ENCODE data around the gene VPS72.

Gene VPS72

GRCh38 chr1:151165281-151165737, 24.7 kb downstream of the VPS72 start:
- Histone ChIP-seq H3K36me3 (peaks cover 48% of the 10 kb centered on the region), H3K27me3 (ENCODE audit: insufficient read depth, low read depth, severe bottlenecking) (no peaks in the 10 kb centered on the region), H3K9me3 (ENCODE audit: severe bottlenecking) (no peaks in the 10 kb centered on the region), H3K4me3 (ENCODE audit: low read depth, low read length) (peak overlapping the region; percentile 84), H3K27ac (peak overlapping the region; percentile 86)
- DNase-seq: peak; percentile 98
- TF ChIP-seq, protein P1, sequence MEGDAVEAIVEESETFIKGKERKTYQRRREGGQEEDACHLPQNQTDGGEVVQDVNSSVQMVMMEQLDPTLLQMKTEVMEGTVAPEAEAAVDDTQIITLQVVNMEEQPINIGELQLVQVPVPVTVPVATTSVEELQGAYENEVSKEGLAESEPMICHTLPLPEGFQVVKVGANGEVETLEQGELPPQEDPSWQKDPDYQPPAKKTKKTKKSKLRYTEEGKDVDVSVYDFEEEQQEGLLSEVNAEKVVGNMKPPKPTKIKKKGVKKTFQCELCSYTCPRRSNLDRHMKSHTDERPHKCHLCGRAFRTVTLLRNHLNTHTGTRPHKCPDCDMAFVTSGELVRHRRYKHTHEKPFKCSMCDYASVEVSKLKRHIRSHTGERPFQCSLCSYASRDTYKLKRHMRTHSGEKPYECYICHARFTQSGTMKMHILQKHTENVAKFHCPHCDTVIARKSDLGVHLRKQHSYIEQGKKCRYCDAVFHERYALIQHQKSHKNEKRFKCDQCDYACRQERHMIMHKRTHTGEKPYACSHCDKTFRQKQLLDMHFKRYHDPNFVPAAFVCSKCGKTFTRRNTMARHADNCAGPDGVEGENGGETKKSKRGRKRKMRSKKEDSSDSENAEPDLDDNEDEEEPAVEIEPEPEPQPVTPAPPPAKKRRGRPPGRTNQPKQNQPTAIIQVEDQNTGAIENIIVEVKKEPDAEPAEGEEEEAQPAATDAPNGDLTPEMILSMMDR (IDR thresholded peaks at IDR 0.05; ENCODE audit: low read depth, low read length): no peak

GRCh38 chr1:151164732-151165280, 25.2 kb downstream of the VPS72 start:
- Histone ChIP-seq H3K27ac (peak overlapping the region; percentile 86), H3K36me3 (peaks cover 46% of the 10 kb centered on the region)

GRCh38 chr1:151159373-151159772, 30.6 kb downstream of the VPS72 start:
- H3K27ac ChIP-seq: no peak overlapping the region
- H3K4me3 ChIP-seq (ENCODE audit: low read depth, low read length): no peak overlapping the region
- peaks cover 49% of the 10 kb centered on the region for H3K36me3 ChIP-seq
- H3K9me3 ChIP-seq (ENCODE audit: severe bottlenecking): no peaks in the 10 kb centered on the region
- H3K27me3 ChIP-seq (ENCODE audit: insufficient read depth, low read depth, severe bottlenecking): no peaks in the 10 kb centered on the region
- no peak for DNase-seq
- TF ChIP-seq, protein P1 (IDR thresholded peaks at IDR 0.05; ENCODE audit: low read depth, low read length): no peak

More at GRCh38 chr1:151164732-151165280, 25.2 kb downstream of the VPS72 start:
- peak overlapping the region; percentile 84 for H3K4me3 ChIP-seq (ENCODE audit: low read depth, low read length)
- no peaks in the 10 kb centered on the region for H3K27me3 ChIP-seq (ENCODE audit: insufficient read depth, low read depth, severe bottlenecking)
- DNase-seq: no peak
- H3K9me3 ChIP-seq (ENCODE audit: severe bottlenecking): no peaks in the 10 kb centered on the region
- TF ChIP-seq, protein P1 (IDR thresholded peaks at IDR 0.05; ENCODE audit: low read depth, low read length): 0 out of 2 replicates have a peak, but pooled peaks have one; percentile 3

DNA sequence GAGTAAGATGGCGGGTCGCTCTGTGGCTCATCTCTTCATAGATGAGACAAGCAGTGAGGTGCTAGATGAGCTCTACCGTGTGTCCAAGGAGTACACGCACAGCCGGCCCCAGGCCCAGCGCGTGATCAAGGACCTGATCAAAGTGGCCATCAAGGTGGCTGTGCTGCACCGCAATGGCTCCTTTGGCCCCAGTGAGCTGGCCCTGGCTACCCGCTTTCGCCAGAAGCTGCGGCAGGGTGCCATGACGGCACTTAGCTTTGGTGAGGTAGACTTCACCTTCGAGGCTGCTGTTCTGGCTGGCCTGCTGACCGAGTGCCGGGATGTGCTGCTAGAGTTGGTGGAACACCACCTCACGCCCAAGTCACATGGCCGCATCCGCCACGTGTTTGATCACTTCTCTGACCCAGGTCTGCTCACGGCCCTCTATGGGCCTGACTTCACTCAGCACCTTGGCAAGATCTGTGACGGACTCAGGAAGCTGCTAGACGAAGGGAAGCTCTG, 31.2 kb downstream of the VPS72 start:
- Histone ChIP-seq H3K36me3 (peaks cover 49% of the 10 kb centered on the region), H3K9me3 (ENCODE audit: severe bottlenecking) (no peaks in the 10 kb centered on the region), H3K27me3 (ENCODE audit: insufficient read depth, low read depth, severe bottlenecking) (no peaks in the 10 kb centered on the region), H3K4me3 (ENCODE audit: low read depth, low read length) (no peak overlapping the region), H3K27ac (no peak overlapping the region)
- TF ChIP-seq, protein P1 (IDR thresholded peaks at IDR 0.05; ENCODE audit: low read depth, low read length): 0 out of 2 replicates have a peak, but pooled peaks have one; percentile 5
- no peak for DNase-seq

DNA sequence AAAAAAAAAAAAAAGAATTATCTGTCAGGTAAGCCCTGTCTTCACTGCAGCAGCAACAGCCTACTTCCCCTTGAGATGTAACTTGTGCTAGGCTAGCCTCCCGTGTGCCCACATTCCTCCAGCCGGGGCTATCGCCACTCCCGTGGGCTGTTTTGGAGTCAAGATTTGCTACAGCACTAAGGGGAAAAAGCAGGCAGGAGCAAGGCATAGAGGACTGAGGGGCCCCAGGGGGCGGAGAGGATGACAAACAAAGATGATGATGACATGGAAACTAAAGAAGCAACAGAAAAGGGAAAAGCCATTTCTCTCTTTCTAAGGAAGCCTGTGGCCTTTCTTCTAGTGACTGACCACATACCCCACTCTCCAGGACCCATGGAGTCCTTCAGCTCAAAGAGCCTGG, 31.7 kb downstream of the VPS72 start:
- no peaks in the 10 kb centered on the region for H3K27me3 ChIP-seq (ENCODE audit: insufficient read depth, low read depth, severe bottlenecking)
- no peak for DNase-seq
- no peaks in the 10 kb centered on the region for H3K9me3 ChIP-seq (ENCODE audit: severe bottlenecking)
- H3K4me3 ChIP-seq (ENCODE audit: low read depth, low read length): no peak overlapping the region
- peaks cover 49% of the 10 kb centered on the region for H3K36me3 ChIP-seq
- TF ChIP-seq, protein P1 (IDR thresholded peaks at IDR 0.05; ENCODE audit: low read depth, low read length): no peak
- no peak overlapping the region for H3K27ac ChIP-seq
